ENCODE measurements around the gene CCDC134.
A peak's percentile ranks its signal among the peaks of the same experiment; 100 is the strongest.

The CCDC134 gene

GRCh38 chr22:41845380-41846267 lies 45.1 kb downstream of the CCDC134 start:
- H3K4me1 ChIP-seq (ENCODE audit: control insufficient read depth, insufficient read depth, low read length) = peaks cover 39% of the 10 kb centered on the region
- peaks cover 26% of the 10 kb centered on the region for H3K36me3 ChIP-seq (ENCODE audit: control insufficient read depth, insufficient read depth, low read length)
- H3K4me3 ChIP-seq (ENCODE audit: low read depth, low read length) = no peak overlapping the region
- H3K27me3 ChIP-seq (ENCODE audit: control insufficient read depth, insufficient read depth, low read length) = no peaks in the 10 kb centered on the region
- H3K27ac ChIP-seq (ENCODE audit: low read depth, low read length) = no peak overlapping the region
- H3K9me3 ChIP-seq (ENCODE audit: control insufficient read depth, insufficient read depth, low read depth, low read length) = no peaks in the 10 kb centered on the region
- H3K9ac ChIP-seq (ENCODE audit: low read length) = no peak overlapping the region

GRCh38 chr22:41846268-41846987 lies 45.9 kb downstream of the CCDC134 start:
- Histone ChIP-seq H3K27ac (ENCODE audit: low read depth, low read length) (no peak overlapping the region), H3K9me3 (ENCODE audit: control insufficient read depth, insufficient read depth, low read depth, low read length) (no peaks in the 10 kb centered on the region), H3K9ac (ENCODE audit: low read length) (no peak overlapping the region), H3K4me3 (ENCODE audit: low read depth, low read length) (no peak overlapping the region), H3K27me3 (ENCODE audit: control insufficient read depth, insufficient read depth, low read length) (no peaks in the 10 kb centered on the region), H3K4me1 (ENCODE audit: control insufficient read depth, insufficient read depth, low read length) (peaks cover 39% of the 10 kb centered on the region), H3K36me3 (ENCODE audit: control insufficient read depth, insufficient read depth, low read length) (peaks cover 18% of the 10 kb centered on the region)

GRCh38 chr22:41847300-41847699 lies 46.8 kb downstream of the CCDC134 start:
- peaks cover 12% of the 10 kb centered on the region for H3K36me3 ChIP-seq (ENCODE audit: control insufficient read depth, insufficient read depth, low read length)
- no peak overlapping the region for H3K4me3 ChIP-seq (ENCODE audit: low read depth, low read length)
- no peaks in the 10 kb centered on the region for H3K9me3 ChIP-seq (ENCODE audit: control insufficient read depth, insufficient read depth, low read depth, low read length)
- H3K9ac ChIP-seq (ENCODE audit: low read length) = no peak overlapping the region
- peaks cover 39% of the 10 kb centered on the region for H3K4me1 ChIP-seq (ENCODE audit: control insufficient read depth, insufficient read depth, low read length)
- no peaks in the 10 kb centered on the region for H3K27me3 ChIP-seq (ENCODE audit: control insufficient read depth, insufficient read depth, low read length)
- no peak overlapping the region for H3K27ac ChIP-seq (ENCODE audit: low read depth, low read length)

GRCh38 chr22:41848468-41848867 lies 48.0 kb downstream of the CCDC134 start:
- Histone ChIP-seq H3K4me3 (ENCODE audit: low read depth, low read length) (no peak overlapping the region), H3K9ac (ENCODE audit: low read length) (no peak overlapping the region), H3K4me1 (ENCODE audit: control insufficient read depth, insufficient read depth, low read length) (peaks cover 44% of the 10 kb centered on the region), H3K27me3 (ENCODE audit: control insufficient read depth, insufficient read depth, low read length) (no peaks in the 10 kb centered on the region), H3K27ac (ENCODE audit: low read depth, low read length) (no peak overlapping the region), H3K9me3 (ENCODE audit: control insufficient read depth, insufficient read depth, low read depth, low read length) (no peaks in the 10 kb centered on the region), H3K36me3 (ENCODE audit: control insufficient read depth, insufficient read depth, low read length) (peaks cover 4% of the 10 kb centered on the region)

GRCh38 chr22:41856469-41856868 lies 56.0 kb downstream of the CCDC134 start:
- no peak overlapping the region for H3K9ac ChIP-seq (ENCODE audit: low read length)
- H3K27me3 ChIP-seq (ENCODE audit: control insufficient read depth, insufficient read depth, low read length) = no peaks in the 10 kb centered on the region
- H3K27ac ChIP-seq (ENCODE audit: low read depth, low read length) = no peak overlapping the region
- no peak overlapping the region for H3K4me3 ChIP-seq (ENCODE audit: low read depth, low read length)
- peaks cover 7% of the 10 kb centered on the region for H3K36me3 ChIP-seq (ENCODE audit: control insufficient read depth, insufficient read depth, low read length)
- H3K4me1 ChIP-seq (ENCODE audit: control insufficient read depth, insufficient read depth, low read length) = peaks cover 12% of the 10 kb centered on the region; the same call in 1 of the 2 replicates
- H3K9me3 ChIP-seq (ENCODE audit: control insufficient read depth, insufficient read depth, low read depth, low read length) = no peaks in the 10 kb centered on the region

GRCh38 chr22:41857155-41857859 lies 56.8 kb downstream of the CCDC134 start:
- no peak overlapping the region for H3K4me3 ChIP-seq (ENCODE audit: low read depth, low read length)
- H3K27ac ChIP-seq (ENCODE audit: low read depth, low read length) = no peak overlapping the region
- peaks cover 17% of the 10 kb centered on the region for H3K4me1 ChIP-seq (ENCODE audit: control insufficient read depth, insufficient read depth, low read length)

GRCh38 chr22:41857860-41858199 lies 57.4 kb downstream of the CCDC134 start:
- no peak overlapping the region for H3K4me3 ChIP-seq (ENCODE audit: low read depth, low read length)
- H3K36me3 ChIP-seq (ENCODE audit: control insufficient read depth, insufficient read depth, low read length) = peaks cover 7% of the 10 kb centered on the region
- peaks cover 21% of the 10 kb centered on the region for H3K4me1 ChIP-seq (ENCODE audit: control insufficient read depth, insufficient read depth, low read length)
- no peaks in the 10 kb centered on the region for H3K27me3 ChIP-seq (ENCODE audit: control insufficient read depth, insufficient read depth, low read length)
- no peak overlapping the region for H3K27ac ChIP-seq (ENCODE audit: low read depth, low read length)
- no peaks in the 10 kb centered on the region for H3K9me3 ChIP-seq (ENCODE audit: control insufficient read depth, insufficient read depth, low read depth, low read length)
- H3K9ac ChIP-seq (ENCODE audit: low read length) = no peak overlapping the region

More at GRCh38 chr22:41857155-41857859, 56.8 kb downstream of the CCDC134 start:
- no peak overlapping the region for H3K9ac ChIP-seq (ENCODE audit: low read length)
- no peaks in the 10 kb centered on the region for H3K27me3 ChIP-seq (ENCODE audit: control insufficient read depth, insufficient read depth, low read length)
- peaks cover 7% of the 10 kb centered on the region for H3K36me3 ChIP-seq (ENCODE audit: control insufficient read depth, insufficient read depth, low read length)
- no peaks in the 10 kb centered on the region for H3K9me3 ChIP-seq (ENCODE audit: control insufficient read depth, insufficient read depth, low read depth, low read length)

- H3K36me3 ChIP-seq (ENCODE audit: control insufficient read depth, insufficient read depth, low read length) = peaks cover 23% of the 10 kb centered on the region
- peaks cover 22% of the 10 kb centered on the region for H3K4me1 ChIP-seq (ENCODE audit: control insufficient read depth, insufficient read depth, low read length)
- H3K27ac ChIP-seq (ENCODE audit: low read depth, low read length) = 0 out of 2 replicates have a peak overlapping the region, but pooled peaks have one; percentile 43
- H3K27me3 ChIP-seq (ENCODE audit: control insufficient read depth, insufficient read depth, low read length) = no peaks in the 10 kb centered on the region
- no peak overlapping the region for H3K9ac ChIP-seq (ENCODE audit: low read length)
- no peak overlapping the region for H3K4me3 ChIP-seq (ENCODE audit: low read depth, low read length)
- no peaks in the 10 kb centered on the region for H3K9me3 ChIP-seq (ENCODE audit: control insufficient read depth, insufficient read depth, low read depth, low read length)
These were observed 61.7 kb downstream of the CCDC134 start for GRCh38 chr22:41862160-41862529.

GRCh38 chr22:41862530-41863266 lies 62.2 kb downstream of the CCDC134 start:
- Histone ChIP-seq H3K4me3 (ENCODE audit: low read depth, low read length) (no peak overlapping the region), H3K27me3 (ENCODE audit: control insufficient read depth, insufficient read depth, low read length) (no peaks in the 10 kb centered on the region), H3K36me3 (ENCODE audit: control insufficient read depth, insufficient read depth, low read length) (peaks cover 27% of the 10 kb centered on the region), H3K4me1 (ENCODE audit: control insufficient read depth, insufficient read depth, low read length) (peaks cover 17% of the 10 kb centered on the region), H3K9me3 (ENCODE audit: control insufficient read depth, insufficient read depth, low read depth, low read length) (no peaks in the 10 kb centered on the region), H3K27ac (ENCODE audit: low read depth, low read length) (0 out of 2 replicates have a peak overlapping the region, but pooled peaks have one; percentile 43), H3K9ac (ENCODE audit: low read length) (no peak overlapping the region)

GRCh38 chr22:41863472-41863871 lies 63.0 kb downstream of the CCDC134 start:
- no peaks in the 10 kb centered on the region for H3K27me3 ChIP-seq (ENCODE audit: control insufficient read depth, insufficient read depth, low read length)
- H3K9me3 ChIP-seq (ENCODE audit: control insufficient read depth, insufficient read depth, low read depth, low read length) = no peaks in the 10 kb centered on the region
- H3K9ac ChIP-seq (ENCODE audit: low read length) = no peak overlapping the region
- H3K36me3 ChIP-seq (ENCODE audit: control insufficient read depth, insufficient read depth, low read length) = peaks cover 31% of the 10 kb centered on the region
- H3K4me1 ChIP-seq (ENCODE audit: control insufficient read depth, insufficient read depth, low read length) = peaks cover 16% of the 10 kb centered on the region
- no peak overlapping the region for H3K4me3 ChIP-seq (ENCODE audit: low read depth, low read length)
- H3K27ac ChIP-seq (ENCODE audit: low read depth, low read length) = no peak overlapping the region
